Endothelial cell of umbilical vein (primary cell): ENCODE results near the gene AK9. TPM values are rescaled to one million over a fixed set of nuclear protein-coding genes. Genes with fewer than 3 reads are reported as not detected.

Experiments
- BruUV-seq: library from RNA; stranded (reverse); fragments of 400-500 nt; replicated peaks from 2 replicates; lab custom pipeline; 2021; lab: Mats Ljungman, UMichigan
- CTCF ChIA-PET: fragments of 300-600, 350-600 bp; sonication (Branson Sonifier 250); formaldehyde crosslinking; loops from one replicate; lab custom pipeline; 2021; ENCODE audit warnings: antibody characterized with exemption, inconsistent platforms; lab: Charles Lee
- POLR2A ChIA-PET: fragments of 300-600, 350-600 bp; sonication (Branson Sonifier 250); formaldehyde crosslinking; loops from one replicate; lab custom pipeline; 2021; ENCODE audit warnings: antibody characterized with exemption, inconsistent platforms; lab: Charles Lee
- DNase-seq: peaks from one replicate; pipeline ENCODE4 v3.0.0-alpha.2; 2011; ENCODE audit warnings: low read depth, low spot score
- FAIRE-seq: peaks from 2 replicates; lab custom pipeline; 2011; peaks lifted over from hg19 to GRCh38; lab: Jason Lieb, UNC
- H2AFZ ChIP-seq: 2 replicates; pipeline ENCODE4 v1.6.0; 2012; ENCODE audit warnings: low read depth, low read length, control low read depth, inconsistent platforms
- H3K27ac ChIP-seq: 2 replicates; pipeline ENCODE4 v1.5.1; 2011; ENCODE audit warnings: low read depth, mild to moderate bottlenecking, control low read depth, low read length, moderate library complexity; ENCODE audit not compliant: insufficient read depth
- H3K27me3 ChIP-seq, 2 experiments: 2 replicates each; pipeline versions ENCODE4 v1.6.0 to v1.6.1; 2011; ENCODE audit warnings: low read length in 2 of 2, mixed read lengths in 1 of 2; ENCODE audit not compliant: control insufficient read depth in 2 of 2, insufficient read depth in 2 of 2
- H3K36me3 ChIP-seq, 2 experiments: 2 replicates in 1 of 2; 3 replicates in 1 of 2; pipeline ENCODE4 v1.5.1; 2011; ENCODE audit warnings: low read length in 2 of 2, mild to moderate bottlenecking in 1 of 2, moderate library complexity in 1 of 2; ENCODE audit not compliant: control insufficient read depth in 2 of 2, insufficient read depth in 2 of 2; ENCODE audit errors: extremely low read depth in 1 of 2
- H3K4me1 ChIP-seq: 3 replicates; pipeline ENCODE4 v1.5.1; 2011; ENCODE audit warnings: mild to moderate bottlenecking, low read length; ENCODE audit not compliant: control insufficient read depth, insufficient read depth; ENCODE audit errors: extremely low read depth
- H3K4me2 ChIP-seq: 2 replicates; pipeline ENCODE4 v1.6.1; 2011; ENCODE audit warnings: low read length, control low read depth, mixed read lengths; ENCODE audit not compliant: insufficient read depth
- H3K4me3 ChIP-seq, 3 experiments: fragments of 200-600 bp in 1 of 3; sonication (generic), shearing (Covaris generic) in 1 of 3; replicated peaks in 1 of 3; 2 replicates each; pipeline ENCODE4 v1.5.1; 2011 to 2016; ENCODE audit warnings: control low read depth in 3 of 3, low read length in 3 of 3, mild to moderate bottlenecking in 2 of 3, inconsistent platforms in 1 of 3, low read depth in 1 of 3, moderate library complexity in 1 of 3; ENCODE audit not compliant: insufficient read depth in 1 of 3
- H3K79me2 ChIP-seq: 2 replicates; pipeline ENCODE4 v1.6.0; 2012; ENCODE audit warnings: low read length, inconsistent platforms; ENCODE audit not compliant: control insufficient read depth, insufficient read depth
- H3K9ac ChIP-seq: replicated peaks from 2 replicates; pipeline ENCODE3; 2011; ENCODE audit warnings: low read length, control low read depth; ENCODE audit not compliant: insufficient read depth; ENCODE audit errors: extremely low read depth
- H3K9me1 ChIP-seq: replicated peaks from 3 replicates; pipeline ENCODE4 v1.6.0; 2011; ENCODE audit warnings: mild to moderate bottlenecking, low read length; ENCODE audit not compliant: control insufficient read depth, insufficient read depth; ENCODE audit errors: extremely low read depth
- H3K9me3 ChIP-seq: replicated peaks from 2 replicates; pipeline ENCODE4 v1.5.1; 2012; ENCODE audit warnings: low read length, inconsistent platforms; ENCODE audit not compliant: control insufficient read depth, insufficient read depth
- H4K20me1 ChIP-seq: replicated peaks from 2 replicates; pipeline ENCODE3; 2011; ENCODE audit warnings: mild to moderate bottlenecking, low read length; ENCODE audit not compliant: control insufficient read depth, insufficient read depth; ENCODE audit errors: extremely low read depth
- EZH2 ChIP-seq: IDR thresholded peaks from 2 replicates; pipeline ENCODE4 v1.6.1; 2012; ENCODE audit warnings: borderline replicate concordance, low read depth, mild to moderate bottlenecking, moderate library complexity, low read length, inconsistent platforms; ENCODE audit not compliant: severe bottlenecking
- FOS ChIP-seq: IDR thresholded peaks from 2 replicates; pipeline ENCODE4 v1.6.1; 2011; ENCODE audit warnings: mild to moderate bottlenecking, low read length, moderate library complexity, borderline replicate concordance; ENCODE audit not compliant: insufficient read depth
- GATA2 ChIP-seq: IDR thresholded peaks from 2 replicates; pipeline ENCODE4 v1.7.0; 2011; ENCODE audit warnings: low read depth, mild to moderate bottlenecking, moderate library complexity, mixed read lengths, low read length; ENCODE audit not compliant: insufficient read length, insufficient read depth
- JUN ChIP-seq: IDR thresholded peaks from 2 replicates; pipeline ENCODE4 v1.6.1; 2011; ENCODE audit warnings: borderline replicate concordance, low read depth; ENCODE audit not compliant: insufficient read length, insufficient read depth
- MYC ChIP-seq: IDR thresholded peaks from one replicate; pipeline ENCODE4 v1.6.1; 2011; ENCODE audit warnings: mild to moderate bottlenecking, low read depth, low read length
- POLR2A ChIP-seq: IDR thresholded peaks from 2 replicates; pipeline ENCODE4 v1.6.1; 2012; ENCODE audit warnings: low read depth, mild to moderate bottlenecking, control low read depth, low read length
- POLR2AphosphoS5 ChIP-seq: IDR thresholded peaks from 2 replicates; pipeline ENCODE4 v1.6.1; 2012; ENCODE audit warnings: low read depth, mild to moderate bottlenecking, control low read depth, low read length, moderate library complexity; ENCODE audit not compliant: insufficient read depth
- dilution Hi-C: fragments of 300-500 bp; cut with MboI; formaldehyde crosslinking; loops from one replicate; pipeline ENCODE4 v1.15.0; 2019; ENCODE audit warnings: low sequenced_read_pairs; ENCODE audit not compliant: extremely low pct_ligation_motif_present
- intact Hi-C: fragments of 100-400 bp; cut with micrococcal nuclease; formaldehyde crosslinking; loops from one replicate; pipeline ENCODE4 v1.10.0; 2022
- polyA plus RNA-seq, 4 experiments: library from polyadenylated mRNA; depleted of rRNA in 3 of 4; stranded (reverse) in 3 of 4; unstranded in 1 of 4; fragments of >200 nt; gene quantifications; 2 replicates each; pipeline versions ENCODE4 v1.2.1 to v1.2.3, GENCODE V29; 2011 to 2012; ENCODE audit warnings: missing spikeins in 1 of 4
- total RNA-seq: library from RNA; stranded (reverse); gene quantifications from 2 replicates; pipeline ENCODE4 v1.2.3, GENCODE V29; 2021
- TF ChIP-seq, protein P1 (sequence below), 2 donors: IDR thresholded peaks; 1 replicate in 1 of 2; 2 replicates in 1 of 2; pipeline ENCODE4 v1.5.1; 2011; ENCODE audit warnings: low read length in 2 of 2, mild to moderate bottlenecking in 2 of 2, moderate library complexity in 2 of 2, control low read depth in 1 of 2, inconsistent platforms in 1 of 2, low read depth in 1 of 2; ENCODE audit not compliant: insufficient read depth in 1 of 2; ENCODE audit errors: extremely low read depth in 1 of 2
- TF ChIP-seq, protein P2 (sequence below): IDR thresholded peaks from 2 replicates; pipeline ENCODE4 v1.6.1; 2011; ENCODE audit not compliant: insufficient read depth, insufficient read length

AK9 gene
- total and polyA plus RNA-seq, 2 donors (not counting 3 experiments of a cell fraction or from before 2014, with no cell fraction given): 1.4 to 3.2 TPM

DNA sequence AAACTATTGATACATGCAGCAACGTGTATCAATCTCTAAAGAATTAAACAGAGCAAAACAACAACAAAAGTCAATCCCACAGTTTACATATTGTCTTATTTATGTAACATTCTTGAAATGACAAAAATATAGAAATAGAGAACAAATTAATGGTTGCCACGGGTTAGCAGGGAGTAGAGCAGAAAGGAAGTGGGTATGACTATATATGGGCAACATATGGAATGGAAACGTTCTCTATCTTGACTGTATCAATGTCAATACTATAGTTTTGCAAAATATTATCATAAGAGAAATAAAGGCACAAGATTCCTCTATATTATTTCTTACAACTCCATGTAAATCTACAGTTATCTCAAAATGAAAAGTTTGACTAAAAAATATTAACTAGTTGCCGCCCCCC, 12.8 kb downstream of the AK9 start:
- POLR2A ChIA-PET: no interaction called here
- intact Hi-C loops: no loop called here

More for the DNA sequence above, 12.8 kb downstream of the AK9 start:
- Histone ChIP-seq H3K79me2 (no peaks in the 10 kb centered on the region), H3K4me1 (peaks cover 5% of the 10 kb centered on the region), H3K27ac (no peak overlapping the region), H3K9ac (no peak overlapping the region), H3K27me3 (no peaks in the 10 kb centered on the region), H3K9me1 (no peaks in the 10 kb centered on the region), H3K9me3 (no peaks in the 10 kb centered on the region), H3K4me2 (no peak overlapping the region), H3K36me3 (no peaks in the 10 kb centered on the region), H3K4me3 (no peak overlapping the region), H4K20me1 (no peaks in the 10 kb centered on the region), H2AFZ (no peak overlapping the region)
- CTCF ChIA-PET: interaction anchor here (1.2 kb wide), 1 partner anchor 361 kb away, joined by 3 read pairs; no protein-coding TSS in a partner anchor
- no TSS peak for BruUV-seq
- no peak for DNase-seq
- dilution Hi-C loops: no loop called here
- no peak for FAIRE-seq
- TF ChIP-seq, protein P1, sequence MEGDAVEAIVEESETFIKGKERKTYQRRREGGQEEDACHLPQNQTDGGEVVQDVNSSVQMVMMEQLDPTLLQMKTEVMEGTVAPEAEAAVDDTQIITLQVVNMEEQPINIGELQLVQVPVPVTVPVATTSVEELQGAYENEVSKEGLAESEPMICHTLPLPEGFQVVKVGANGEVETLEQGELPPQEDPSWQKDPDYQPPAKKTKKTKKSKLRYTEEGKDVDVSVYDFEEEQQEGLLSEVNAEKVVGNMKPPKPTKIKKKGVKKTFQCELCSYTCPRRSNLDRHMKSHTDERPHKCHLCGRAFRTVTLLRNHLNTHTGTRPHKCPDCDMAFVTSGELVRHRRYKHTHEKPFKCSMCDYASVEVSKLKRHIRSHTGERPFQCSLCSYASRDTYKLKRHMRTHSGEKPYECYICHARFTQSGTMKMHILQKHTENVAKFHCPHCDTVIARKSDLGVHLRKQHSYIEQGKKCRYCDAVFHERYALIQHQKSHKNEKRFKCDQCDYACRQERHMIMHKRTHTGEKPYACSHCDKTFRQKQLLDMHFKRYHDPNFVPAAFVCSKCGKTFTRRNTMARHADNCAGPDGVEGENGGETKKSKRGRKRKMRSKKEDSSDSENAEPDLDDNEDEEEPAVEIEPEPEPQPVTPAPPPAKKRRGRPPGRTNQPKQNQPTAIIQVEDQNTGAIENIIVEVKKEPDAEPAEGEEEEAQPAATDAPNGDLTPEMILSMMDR (IDR thresholded peaks at IDR 0.05; ENCODE audit: extremely low read depth in 1 of 2, insufficient read depth in 1 of 2, low read depth in 1 of 2, low read length in 2 of 2): no peak
- TF ChIP-seq MYC (no peak), JUN (no peak), FOS (no peak), POLR2AphosphoS5 (no peak), GATA2 (no peak), POLR2A (no peak), EZH2 (no peak)
- TF ChIP-seq, protein P2, sequence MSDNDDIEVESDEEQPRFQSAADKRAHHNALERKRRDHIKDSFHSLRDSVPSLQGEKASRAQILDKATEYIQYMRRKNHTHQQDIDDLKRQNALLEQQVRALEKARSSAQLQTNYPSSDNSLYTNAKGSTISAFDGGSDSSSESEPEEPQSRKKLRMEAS: no peak
